ENCODE data around the gene ELP1. TPM values are rescaled to one million over a fixed set of nuclear protein-coding genes. Genes with fewer than 3 reads are reported as not detected.
"Not testable (repeated sequence)": the region's sequence is repeated elsewhere in the genome, so short reads cannot be mapped to it uniquely, and the experiment has no call there.

ELP1 gene
- polyA plus RNA-seq, 2 of the 4 experiments (the other 2 are of a cell fraction), result 25.4 to 35.8 TPM

GRCh38 chr9:108972186-108972585 lies 38.3 kb upstream of the ELP1 start:
- CTCF ChIA-PET, result no interaction called here
- no peak for DNase-seq (ENCODE audit: low read depth in 1 of 2, low spot score in 1 of 2)
- ATAC-seq, result no peak
- H3K9me3 ChIP-seq, result no peaks in the 10 kb centered on the region
- H3K4me1 ChIP-seq, result no peaks in the 10 kb centered on the region
- no peak overlapping the region for H3K27ac ChIP-seq
- H3K4me3 ChIP-seq, result no peak overlapping the region
- no peak for TF ChIP-seq RCOR1 (IDR thresholded peaks at IDR 0.05; ENCODE audit: low read depth, low read length)
- no peak for TF ChIP-seq RARB (CRISPR knock-in tag; IDR thresholded peaks at IDR 0.05)
- no peak for TF ChIP-seq JUNB (IDR thresholded peaks at IDR 0.05)
- FAIRE-seq, result no peak
- POLR2A ChIA-PET, result no interaction called here
- 89% methylated on average over 3 of the region's 3 CpGs for WGBS (ENCODE audit: missing lambda C conversion rate)
- H3K4me2 ChIP-seq, result no peak overlapping the region

- FAIRE-seq; H3K4me2 ChIP-seq; POLR2A ChIA-PET; H3K4me1 ChIP-seq; H3K9me3 ChIP-seq; DNase-seq (ENCODE audit: low read depth in 1 of 2, low spot score in 1 of 2); H3K4me3 ChIP-seq; ATAC-seq; H3K27ac ChIP-seq: not testable (repeated sequence)
- CTCF ChIA-PET, result interaction anchor here (1.0 to 1.2 kb wide), 2 partner anchors 20 to 212 kb away, joined by 4 to 6 read pairs; no protein-coding TSS in a partner anchor
- 100% methylated on average over 2 of the region's 2 CpGs for WGBS (ENCODE audit: missing lambda C conversion rate)
These were observed 37.5 kb upstream of the ELP1 start for GRCh38 chr9:108971392-108971791.

- no peak overlapping the region for H3K4me2 ChIP-seq
- H3K27ac ChIP-seq, result no peak overlapping the region
- H3K4me1 ChIP-seq, result no peaks in the 10 kb centered on the region
- FAIRE-seq (no peak), ATAC-seq (no peak), DNase-seq (ENCODE audit: low read depth in 1 of 2, low spot score in 1 of 2) (no peak)
- H3K4me3 ChIP-seq, result no peak overlapping the region
- ChIA-PET CTCF (interaction anchor here (2.2 kb wide), 1 partner anchor 13 kb away, joined by 11 read pairs; no protein-coding TSS in a partner anchor), POLR2A (no interaction called here)
- no peaks in the 10 kb centered on the region for H3K9me3 ChIP-seq
- TF ChIP-seq POLR2A (IDR thresholded peaks at IDR 0.05; ENCODE audit: low read length) (no peak), ATOH8 (CRISPR knock-in tag; IDR thresholded peaks at IDR 0.05; ENCODE audit: low read depth) (no peak), RARB (CRISPR knock-in tag; IDR thresholded peaks at IDR 0.05) (no peak), FOXS1 (CRISPR knock-in tag; IDR thresholded peaks at IDR 0.05) (no peak), HEYL (CRISPR knock-in tag; IDR thresholded peaks at IDR 0.05) (no peak), CTCF (IDR thresholded peaks at IDR 0.05) (no peak), GATA3 (IDR thresholded peaks at IDR 0.05; ENCODE audit: borderline replicate concordance) (no peak), MAZ (IDR thresholded peaks at IDR 0.05; ENCODE audit: borderline replicate concordance, low read depth, low read length) (no peak), ZNF302 (CRISPR knock-in tag; IDR thresholded peaks at IDR 0.05) (no peak), RAD21 (conservative IDR thresholded peaks at IDR 0.05 in 1 of 2, IDR thresholded peaks at IDR 0.05 in 1 of 2) (no peak)
These were observed 34.0 kb upstream of the ELP1 start for GRCh38 chr9:108967916-108968315.

- no peak for DNase-seq (ENCODE audit: low read depth in 1 of 2, low spot score in 1 of 2)
- CTCF ChIA-PET, result interaction anchor here (1.1 to 2.9 kb wide), 3 partner anchors 10 to 13 kb away, joined by 3 to 13 read pairs (median 5); no protein-coding TSS in a partner anchor
- no peak overlapping the region for H3K27ac ChIP-seq
- H3K4me2 ChIP-seq, result no peak overlapping the region
- 77% methylated on average over 4 of the region's 4 CpGs for WGBS (ENCODE audit: missing lambda C conversion rate)
- H3K9me3 ChIP-seq, result no peaks in the 10 kb centered on the region
- POLR2A ChIA-PET, result no interaction called here
- no peak overlapping the region for H3K4me3 ChIP-seq
- FAIRE-seq, result no peak
- no peak for ATAC-seq
- H3K4me1 ChIP-seq, result no peaks in the 10 kb centered on the region
- TF ChIP-seq USF2 (IDR thresholded peaks at IDR 0.05) (no peak), JUNB (IDR thresholded peaks at IDR 0.05) (no peak), CTCF (IDR thresholded peaks at IDR 0.05) (no peak), PHF8 (IDR thresholded peaks at IDR 0.05; ENCODE audit: borderline replicate concordance, low read depth) (no peak), EHF (CRISPR knock-in tag; IDR thresholded peaks at IDR 0.05) (no peak), ZC3H11A (IDR thresholded peaks at IDR 0.05) (no peak), REST (IDR thresholded peaks at IDR 0.05) (no peak), ZNF302 (CRISPR knock-in tag; IDR thresholded peaks at IDR 0.05) (no peak), CBX8 (IDR thresholded peaks at IDR 0.05) (no peak), NFE2L2 (conservative IDR thresholded peaks at IDR 0.05; ENCODE audit: low read length) (no peak), CHD2 (IDR thresholded peaks at IDR 0.05; ENCODE audit: low read length, partially characterized antibody) (no peak), SREBF2 (IDR thresholded peaks at IDR 0.05) (no peak)
These were observed 29.7 kb upstream of the ELP1 start for GRCh38 chr9:108963459-108964143.
